GM06990 (cell line): ENCODE results near the gene SPOP.

ENCODE experiments used
- DNase-seq: peaks from one replicate; pipeline ENCODE4 v3.0.0-alpha.2; 2011; ENCODE audit not compliant: insufficient read length; ENCODE audit errors: extremely low read depth
- H3K27me3 ChIP-seq: replicated peaks from 2 replicates; pipeline ENCODE4 v1.6.0; 2011; ENCODE audit warnings: low read length; ENCODE audit not compliant: control insufficient read depth, insufficient read depth
- H3K36me3 ChIP-seq: 2 replicates; pipeline ENCODE4 v1.5.1; 2011; ENCODE audit warnings: low read length; ENCODE audit not compliant: control insufficient read depth, insufficient read depth
- H3K4me3 ChIP-seq: replicated peaks from 2 replicates; pipeline ENCODE4 v1.5.1; 2011; ENCODE audit warnings: low read depth, mild to moderate bottlenecking, control low read depth, low read length
- TF ChIP-seq, protein P1 (sequence below): IDR thresholded peaks from 2 replicates; pipeline ENCODE4 v1.5.1; 2011; ENCODE audit warnings: low read length, control low read depth, mild to moderate bottlenecking, inconsistent platforms; ENCODE audit not compliant: insufficient read depth, poor library complexity, severe bottlenecking

The SPOP gene

DNA sequence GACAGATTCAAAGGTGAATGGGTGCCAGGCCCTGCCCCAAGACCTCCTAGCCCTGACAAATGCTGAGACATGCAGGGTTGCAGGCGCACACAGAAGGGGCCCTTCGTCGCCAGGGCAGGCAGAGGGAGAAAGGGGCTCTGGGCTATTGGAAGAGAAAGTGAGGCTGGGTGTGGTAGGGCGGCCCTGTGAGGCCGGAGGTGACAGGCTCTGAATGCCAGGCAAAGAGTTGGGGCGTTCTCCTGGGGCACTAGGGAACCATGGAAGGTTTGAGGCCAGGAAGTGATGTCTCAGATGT, 128.6 kb downstream of the SPOP start:
- TF ChIP-seq, protein P1, sequence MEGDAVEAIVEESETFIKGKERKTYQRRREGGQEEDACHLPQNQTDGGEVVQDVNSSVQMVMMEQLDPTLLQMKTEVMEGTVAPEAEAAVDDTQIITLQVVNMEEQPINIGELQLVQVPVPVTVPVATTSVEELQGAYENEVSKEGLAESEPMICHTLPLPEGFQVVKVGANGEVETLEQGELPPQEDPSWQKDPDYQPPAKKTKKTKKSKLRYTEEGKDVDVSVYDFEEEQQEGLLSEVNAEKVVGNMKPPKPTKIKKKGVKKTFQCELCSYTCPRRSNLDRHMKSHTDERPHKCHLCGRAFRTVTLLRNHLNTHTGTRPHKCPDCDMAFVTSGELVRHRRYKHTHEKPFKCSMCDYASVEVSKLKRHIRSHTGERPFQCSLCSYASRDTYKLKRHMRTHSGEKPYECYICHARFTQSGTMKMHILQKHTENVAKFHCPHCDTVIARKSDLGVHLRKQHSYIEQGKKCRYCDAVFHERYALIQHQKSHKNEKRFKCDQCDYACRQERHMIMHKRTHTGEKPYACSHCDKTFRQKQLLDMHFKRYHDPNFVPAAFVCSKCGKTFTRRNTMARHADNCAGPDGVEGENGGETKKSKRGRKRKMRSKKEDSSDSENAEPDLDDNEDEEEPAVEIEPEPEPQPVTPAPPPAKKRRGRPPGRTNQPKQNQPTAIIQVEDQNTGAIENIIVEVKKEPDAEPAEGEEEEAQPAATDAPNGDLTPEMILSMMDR = no peak
- no peak overlapping the region for H3K4me3 ChIP-seq
- no peaks in the 10 kb centered on the region; the same call in 1 of the 2 replicates for H3K27me3 ChIP-seq
- DNase-seq = no peak
- no peaks in the 10 kb centered on the region for H3K36me3 ChIP-seq
